GM12873 (cell line): ENCODE results near the gene FHL5.

Source experiments
- CTCF ChIP-seq: IDR thresholded peaks from 2 replicates; pipeline ENCODE4 v1.5.1; 2012; ENCODE audit warnings: low read depth, mild to moderate bottlenecking, moderate library complexity, low read length, control low read depth; ENCODE audit not compliant: insufficient read depth; ENCODE audit errors: missing control alignments

FHL5 gene

GRCh38 chr6:96657344-96657743 is 94.4 kb downstream of the FHL5 start:
- TF ChIP-seq CTCF, result no peak

- TF ChIP-seq CTCF, result no peak
Observed at GRCh38 chr6:96659084-96659845, 96.3 kb downstream of the FHL5 start.
